ENCODE results near the gene ERGIC1.

The ERGIC1 gene

GRCh38 chr5:172920447-172920849 is 86.4 kb downstream of the ERGIC1 start:
- DNase-seq, result no peak

GRCh38 chr5:172920995-172921394 is 86.9 kb downstream of the ERGIC1 start:
- no peak for DNase-seq

GRCh38 chr5:172921906-172922305 is 87.9 kb downstream of the ERGIC1 start:
- DNase-seq, result no peak

GRCh38 chr5:172923539-172923938 is 89.5 kb downstream of the ERGIC1 start:
- no peak for DNase-seq

GRCh38 chr5:172925336-172925948 is 91.4 kb downstream of the ERGIC1 start:
- no peak for DNase-seq

- no peak for DNase-seq
These were observed 92.0 kb downstream of the ERGIC1 start for GRCh38 chr5:172926008-172926523.

- peak; percentile 49 for DNase-seq
These were observed 92.7 kb downstream of the ERGIC1 start for GRCh38 chr5:172926796-172927195.

- no peak for DNase-seq
These were observed 95.4 kb downstream of the ERGIC1 start for GRCh38 chr5:172929371-172929838.

- DNase-seq, result no peak
These were observed 97.0 kb downstream of the ERGIC1 start for GRCh38 chr5:172931001-172931536.

GRCh38 chr5:172932313-172933017 is 98.4 kb downstream of the ERGIC1 start:
- peak; percentile 65 for DNase-seq

GRCh38 chr5:172933238-172933637 is 99.2 kb downstream of the ERGIC1 start:
- DNase-seq, result no peak

- no peak for DNase-seq
These were observed 101.0 kb downstream of the ERGIC1 start for GRCh38 chr5:172935096-172935495.

GRCh38 chr5:172936401-172936800 is 102.3 kb downstream of the ERGIC1 start:
- DNase-seq, result no peak

- DNase-seq, result no peak
These were observed 105.0 kb downstream of the ERGIC1 start for GRCh38 chr5:172939071-172939470.

- no peak for DNase-seq
These were observed 105.7 kb downstream of the ERGIC1 start for GRCh38 chr5:172939611-172940267.

- DNase-seq, result no peak
These were observed 106.4 kb downstream of the ERGIC1 start for GRCh38 chr5:172940268-172941066.

GRCh38 chr5:172941067-172941516 is 107.0 kb downstream of the ERGIC1 start:
- DNase-seq, result no peak

- no peak for DNase-seq
These were observed 108.5 kb downstream of the ERGIC1 start for GRCh38 chr5:172942556-172942955.

- peak; percentile 39 for DNase-seq
These were observed 109.3 kb downstream of the ERGIC1 start for GRCh38 chr5:172943283-172943841.

- DNase-seq, result no peak
These were observed 109.9 kb downstream of the ERGIC1 start for GRCh38 chr5:172943906-172944305.

GRCh38 chr5:172944741-172945140 is 110.7 kb downstream of the ERGIC1 start:
- no peak for DNase-seq

GRCh38 chr5:172945151-172945550 is 111.1 kb downstream of the ERGIC1 start:
- DNase-seq, result no peak

All from right kidney (tissue), 1 donor.